DMS79 treated with DMSO at 0.1 percent for 48 hours (cell line): ENCODE data around the gene GDPGP1.
"Not testable (repeated sequence)": the region's sequence is repeated elsewhere in the genome, so short reads cannot be mapped to it uniquely, and the experiment has no call there.

ENCODE experiments used
- DNase-seq: peaks from one replicate; lab custom pipeline; 2025; lab: John Stamatoyannopoulos, UW

GDPGP1 gene

GRCh38 chr15:90234096-90234988, at the start of gene GDPGP1:
GDPGP1 (plus strand) TSS chr15:90234209; CDS start chr15:90240909, 6,700 bp downstream.
- peak; percentile 52 for DNase-seq

- peak; percentile 48 for DNase-seq
These were observed 49.0 kb upstream of the GDPGP1 start for GRCh38 chr15:90184786-90185704.

- no peak for DNase-seq
These were observed 46.6 kb upstream of the GDPGP1 start for GRCh38 chr15:90187257-90187868.

GRCh38 chr15:90188065-90188464, 45.9 kb upstream of the GDPGP1 start:
- DNase-seq: not testable (repeated sequence)

- no peak for DNase-seq
These were observed 44.9 kb upstream of the GDPGP1 start for GRCh38 chr15:90188914-90189748.

GRCh38 chr15:90189781-90190467, 44.1 kb upstream of the GDPGP1 start:
- no peak for DNase-seq

GRCh38 chr15:90190606-90191343, 43.2 kb upstream of the GDPGP1 start:
- no peak for DNase-seq

- DNase-seq: no peak
These were observed 42.7 kb upstream of the GDPGP1 start for GRCh38 chr15:90191344-90191687.

GRCh38 chr15:90191794-90192509, 42.1 kb upstream of the GDPGP1 start:
- peak; percentile 81 for DNase-seq

- no peak for DNase-seq
These were observed 40.8 kb upstream of the GDPGP1 start for GRCh38 chr15:90192961-90193786.

- DNase-seq: no peak
These were observed 39.4 kb upstream of the GDPGP1 start for GRCh38 chr15:90194655-90195054.

GRCh38 chr15:90200534-90201129, 33.4 kb upstream of the GDPGP1 start:
- DNase-seq: no peak

GRCh38 chr15:90201130-90201943, 32.7 kb upstream of the GDPGP1 start, which contains the start of gene SEMA4B:
SEMA4B (plus strand) TSS chr15:90201330; CDS start chr15:90201579, 249 bp downstream.
- peak; percentile 10 for DNase-seq

- no peak for DNase-seq
These were observed 32.0 kb upstream of the GDPGP1 start for GRCh38 chr15:90201944-90202375.

GRCh38 chr15:90202929-90203328, 31.1 kb upstream of the GDPGP1 start:
- DNase-seq: no peak

- no peak for DNase-seq
These were observed 30.5 kb upstream of the GDPGP1 start for GRCh38 chr15:90203473-90203872.

GRCh38 chr15:90203922-90204321, 30.1 kb upstream of the GDPGP1 start:
- DNase-seq: peak; percentile 32
